ENCODE results near the gene EML4. TPM values are rescaled to one million over a fixed set of nuclear protein-coding genes. Genes with fewer than 3 reads are reported as not detected.

The EML4 gene
- total RNA-seq, 1 donor = 178 TPM

- H3K9me3 ChIP-seq (ENCODE audit: low read depth, low read length) = no peaks in the 10 kb centered on the region
- no peaks in the 10 kb centered on the region for H3K27me3 ChIP-seq (ENCODE audit: insufficient read depth, low read length)
- H3K4me3 ChIP-seq (ENCODE audit: low read length) = no peak overlapping the region
- H3K4me1 ChIP-seq (ENCODE audit: insufficient read depth, low read length) = no peaks in the 10 kb centered on the region
These were observed 179.1 kb downstream of the EML4 start for GRCh38 chr2:42348113-42348805.

- no peaks in the 10 kb centered on the region for H3K4me1 ChIP-seq (ENCODE audit: insufficient read depth, low read length)
- no peaks in the 10 kb centered on the region for H3K27me3 ChIP-seq (ENCODE audit: insufficient read depth, low read length)
- H3K4me3 ChIP-seq (ENCODE audit: low read length) = no peak overlapping the region
- H3K9me3 ChIP-seq (ENCODE audit: low read depth, low read length) = no peaks in the 10 kb centered on the region
These were observed 181.4 kb downstream of the EML4 start for GRCh38 chr2:42350434-42351063.

- H3K4me3 ChIP-seq (ENCODE audit: low read length) = no peak overlapping the region
These were observed 182.7 kb downstream of the EML4 start for GRCh38 chr2:42351864-42352263.

GRCh38 chr2:42353792-42354429 is 184.8 kb downstream of the EML4 start:
- Histone ChIP-seq H3K9me3 (ENCODE audit: low read depth, low read length) (no peaks in the 10 kb centered on the region), H3K27me3 (ENCODE audit: insufficient read depth, low read length) (no peaks in the 10 kb centered on the region), H3K4me3 (ENCODE audit: low read length) (no peak overlapping the region)

More at GRCh38 chr2:42351864-42352263, 182.7 kb downstream of the EML4 start:
- no peaks in the 10 kb centered on the region for H3K27me3 ChIP-seq (ENCODE audit: insufficient read depth, low read length)
- H3K4me1 ChIP-seq (ENCODE audit: insufficient read depth, low read length) = no peaks in the 10 kb centered on the region
- no peaks in the 10 kb centered on the region for H3K9me3 ChIP-seq (ENCODE audit: low read depth, low read length)

GRCh38 chr2:42359304-42359964 is 190.3 kb downstream of the EML4 start:
- H3K9me3 ChIP-seq (ENCODE audit: low read depth, low read length) = no peaks in the 10 kb centered on the region
- H3K4me1 ChIP-seq (ENCODE audit: insufficient read depth, low read length) = peaks cover 35% of the 10 kb centered on the region
- H3K4me3 ChIP-seq (ENCODE audit: low read length) = peak overlapping the region; percentile 97
- H3K27me3 ChIP-seq (ENCODE audit: insufficient read depth, low read length) = no peaks in the 10 kb centered on the region

More at GRCh38 chr2:42353792-42354429, 184.8 kb downstream of the EML4 start:
- H3K4me1 ChIP-seq (ENCODE audit: insufficient read depth, low read length) = peaks cover 12% of the 10 kb centered on the region

GRCh38 chr2:42359965-42360483 is 190.9 kb downstream of the EML4 start:
- Histone ChIP-seq H3K4me3 (ENCODE audit: low read length) (peak overlapping the region; percentile 97), H3K27me3 (ENCODE audit: insufficient read depth, low read length) (peaks cover 3% of the 10 kb centered on the region), H3K4me1 (ENCODE audit: insufficient read depth, low read length) (peaks cover 35% of the 10 kb centered on the region), H3K9me3 (ENCODE audit: low read depth, low read length) (no peaks in the 10 kb centered on the region)

- no peaks in the 10 kb centered on the region for H3K9me3 ChIP-seq (ENCODE audit: low read depth, low read length)
- H3K4me3 ChIP-seq (ENCODE audit: low read length) = peak overlapping the region; percentile 97
- peaks cover 35% of the 10 kb centered on the region for H3K4me1 ChIP-seq (ENCODE audit: insufficient read depth, low read length)
- peaks cover 3% of the 10 kb centered on the region for H3K27me3 ChIP-seq (ENCODE audit: insufficient read depth, low read length)
These were observed 191.3 kb downstream of the EML4 start for GRCh38 chr2:42360493-42360889.

DNA sequence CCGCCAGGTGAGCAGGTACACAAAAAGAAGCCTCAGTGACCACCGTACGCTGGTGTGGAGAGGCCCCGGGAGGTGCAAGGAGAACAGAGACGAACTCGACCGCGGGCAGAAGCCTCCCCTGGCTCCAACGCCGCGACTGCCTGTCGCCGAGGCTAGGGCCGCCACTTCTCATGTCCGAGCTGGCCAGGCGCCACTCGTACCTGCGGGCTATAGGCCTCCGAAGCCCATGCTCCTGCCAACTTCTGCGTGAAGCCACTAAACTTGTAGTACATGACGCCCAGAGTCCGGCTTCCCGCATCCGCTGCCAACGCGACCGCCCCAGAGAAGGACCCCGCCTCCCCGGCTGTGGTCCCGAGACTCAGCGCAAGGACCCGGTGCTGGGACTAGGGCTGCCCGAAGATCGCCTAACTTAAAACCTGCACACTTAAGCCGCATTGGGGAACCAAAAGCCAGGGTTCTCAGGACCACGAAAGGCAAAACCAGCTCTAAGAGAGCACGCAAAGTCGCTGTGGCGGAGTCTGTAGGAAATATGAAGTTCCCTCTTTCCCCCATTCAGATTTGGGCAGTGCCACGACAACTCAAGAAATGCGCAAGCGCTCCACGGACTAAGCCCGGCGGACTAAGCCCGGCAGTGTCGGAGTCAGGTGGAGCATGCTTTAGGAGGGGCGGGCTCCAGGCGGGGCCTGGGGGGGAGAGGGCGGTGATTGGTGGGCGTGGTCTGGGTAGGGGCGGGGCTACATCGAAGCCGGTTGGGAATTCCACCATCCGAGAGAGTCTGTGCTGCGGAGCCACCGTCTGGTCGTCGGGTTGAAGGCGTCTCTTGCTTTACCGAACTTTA is 192.0 kb downstream of the EML4 start, which contains the start of gene COX7A2L:
TSS of gene COX7A2L (minus strand) at position 328 of the 838 bp plus-strand sequence. CDS start at position 272, 56 bp downstream.
- Histone ChIP-seq H3K9me3 (ENCODE audit: low read depth, low read length) (no peaks in the 10 kb centered on the region), H3K27me3 (ENCODE audit: insufficient read depth, low read length) (peaks cover 3% of the 10 kb centered on the region), H3K4me3 (ENCODE audit: low read length) (peak within 1 kb of the TSS; percentile 97), H3K4me1 (ENCODE audit: insufficient read depth, low read length) (peaks cover 35% of the 10 kb centered on the region)

DNA sequence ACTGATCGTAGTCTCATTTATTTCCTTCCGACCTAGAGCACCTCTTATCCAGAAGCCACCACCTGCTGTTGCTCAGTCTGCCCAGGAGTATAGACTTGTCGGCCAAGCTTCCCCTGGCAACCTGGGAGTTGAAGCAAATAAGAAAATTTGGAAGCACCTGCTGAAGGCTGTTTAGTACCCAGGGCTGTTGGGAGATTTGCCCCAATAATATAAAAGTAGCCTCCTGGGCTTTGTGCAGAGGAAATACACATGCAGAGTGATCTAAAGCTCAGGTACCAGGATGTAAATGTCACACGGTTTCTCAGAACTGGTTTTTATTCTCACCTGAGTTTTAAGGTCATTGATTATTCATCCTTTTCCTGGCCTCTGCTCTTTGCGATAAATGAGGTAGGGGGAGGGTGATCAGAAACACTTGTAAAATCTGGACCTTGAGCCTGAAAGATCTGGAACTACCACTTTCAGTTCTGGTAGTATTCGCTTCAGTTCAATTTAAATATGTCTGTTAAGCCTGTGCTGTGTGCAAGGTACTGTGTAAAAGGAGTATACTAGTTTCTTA is 192.7 kb downstream of the EML4 start:
- peak overlapping the region; percentile 97 for H3K4me3 ChIP-seq (ENCODE audit: low read length)
- H3K9me3 ChIP-seq (ENCODE audit: low read depth, low read length) = no peaks in the 10 kb centered on the region

GRCh38 chr2:42363413-42363812 is 194.3 kb downstream of the EML4 start:
- Histone ChIP-seq H3K4me3 (ENCODE audit: low read length) (no peak overlapping the region), H3K9me3 (ENCODE audit: low read depth, low read length) (no peaks in the 10 kb centered on the region), H3K4me1 (ENCODE audit: insufficient read depth, low read length) (peaks cover 28% of the 10 kb centered on the region), H3K27me3 (ENCODE audit: insufficient read depth, low read length) (peaks cover 3% of the 10 kb centered on the region)

More for the DNA sequence above, 192.7 kb downstream of the EML4 start:
- peaks cover 3% of the 10 kb centered on the region for H3K27me3 ChIP-seq (ENCODE audit: insufficient read depth, low read length)
- H3K4me1 ChIP-seq (ENCODE audit: insufficient read depth, low read length) = peaks cover 35% of the 10 kb centered on the region

DNA sequence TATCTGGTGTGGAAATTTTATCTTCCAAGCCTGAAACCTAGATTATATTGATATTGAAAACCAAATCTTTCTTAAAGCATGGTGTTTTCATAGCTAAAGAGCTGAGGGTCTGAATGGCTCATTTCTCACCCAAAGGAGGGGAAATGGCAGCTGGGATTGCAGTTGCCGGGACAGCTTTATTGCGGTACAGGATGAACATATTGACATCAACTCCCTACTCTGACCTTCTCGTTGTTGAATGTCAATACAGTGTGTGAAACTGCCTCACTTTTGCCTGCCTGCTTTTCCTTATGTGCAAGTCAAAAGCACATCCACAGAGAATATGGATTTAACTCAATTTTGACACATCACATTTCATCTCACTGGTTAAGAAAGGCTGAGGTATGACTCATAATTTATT is 195.5 kb downstream of the EML4 start:
- no peak overlapping the region for H3K4me3 ChIP-seq (ENCODE audit: low read length)
- peaks cover 3% of the 10 kb centered on the region for H3K27me3 ChIP-seq (ENCODE audit: insufficient read depth, low read length)
- H3K9me3 ChIP-seq (ENCODE audit: low read depth, low read length) = no peaks in the 10 kb centered on the region
- H3K4me1 ChIP-seq (ENCODE audit: insufficient read depth, low read length) = peaks cover 15% of the 10 kb centered on the region

GRCh38 chr2:42366411-42366810 is 197.3 kb downstream of the EML4 start:
- H3K4me3 ChIP-seq (ENCODE audit: low read length) = no peak overlapping the region
- H3K27me3 ChIP-seq (ENCODE audit: insufficient read depth, low read length) = peaks cover 3% of the 10 kb centered on the region
- H3K4me1 ChIP-seq (ENCODE audit: insufficient read depth, low read length) = peaks cover 6% of the 10 kb centered on the region
- H3K9me3 ChIP-seq (ENCODE audit: low read depth, low read length) = no peaks in the 10 kb centered on the region

- peaks cover 3% of the 10 kb centered on the region for H3K27me3 ChIP-seq (ENCODE audit: insufficient read depth, low read length)
- H3K9me3 ChIP-seq (ENCODE audit: low read depth, low read length) = no peaks in the 10 kb centered on the region
- H3K4me3 ChIP-seq (ENCODE audit: low read length) = no peak overlapping the region
- H3K4me1 ChIP-seq (ENCODE audit: insufficient read depth, low read length) = no peaks in the 10 kb centered on the region
These were observed 198.7 kb downstream of the EML4 start for GRCh38 chr2:42367835-42368234.
